ENCODE results near the gene CACNB1.
A peak's percentile ranks its signal among the peaks of the same experiment; 100 is the strongest.
"Not testable (repeated sequence)": the region's sequence is repeated elsewhere in the genome, so short reads cannot be mapped to it uniquely, and the experiment has no call there.

The CACNB1 gene

DNA sequence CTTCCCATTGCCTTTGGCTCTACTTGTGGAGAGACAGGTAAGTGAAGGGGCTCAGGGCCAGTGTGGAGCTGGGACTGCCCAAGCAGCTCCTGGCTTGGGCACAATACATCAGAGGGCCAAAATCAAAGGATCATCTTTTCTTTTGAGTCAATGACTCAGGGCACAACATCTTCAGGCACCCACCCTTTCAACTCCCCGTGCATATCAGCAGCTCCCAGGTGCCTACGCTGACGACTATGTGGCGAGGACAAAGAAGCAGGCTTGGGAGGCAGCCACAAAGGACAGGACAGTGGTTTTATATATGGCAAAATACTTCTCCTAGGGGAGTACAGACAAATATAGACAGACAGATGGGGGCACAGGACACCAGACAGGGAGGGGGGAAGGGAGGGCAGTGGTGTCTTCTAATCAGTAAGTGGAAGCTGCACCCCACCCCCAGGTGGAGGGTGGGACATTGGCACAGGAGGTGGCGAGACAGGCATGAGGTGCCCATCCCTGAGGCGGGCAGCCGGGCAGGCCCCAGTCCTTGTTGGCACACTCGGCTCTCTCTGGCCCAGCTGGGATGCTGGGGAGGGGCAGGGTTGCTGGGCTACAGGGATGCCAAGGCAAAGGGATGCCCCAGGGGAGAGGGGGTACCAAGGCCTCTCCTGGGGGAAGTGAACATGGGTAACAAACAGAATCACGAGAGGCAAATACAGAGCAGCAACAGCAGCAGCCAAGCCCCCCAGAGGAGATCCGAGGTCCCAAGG, 23.8 kb downstream of the CACNB1 start:
- no peak for DNase-seq

DNA sequence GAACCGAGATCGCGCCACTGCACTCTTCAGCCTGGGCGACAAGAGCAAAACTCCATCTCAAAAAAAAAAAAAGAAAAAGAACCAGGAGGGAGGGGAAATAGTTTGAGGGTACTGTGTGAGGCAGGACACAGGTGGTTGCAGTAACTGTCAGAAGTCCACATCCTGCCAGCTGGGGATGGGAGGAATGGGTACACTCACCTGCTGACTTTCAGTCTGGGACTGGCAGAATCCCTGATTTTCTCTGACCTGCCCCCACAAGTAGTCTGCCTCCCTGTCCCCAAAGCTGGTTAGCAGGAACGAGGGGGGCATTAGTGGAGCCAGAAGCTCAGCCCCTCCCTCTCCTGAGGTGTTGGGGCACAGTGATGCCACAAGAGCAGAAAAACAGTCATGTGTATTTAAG, 24.4 kb downstream of the CACNB1 start:
- DNase-seq: no peak

DNA sequence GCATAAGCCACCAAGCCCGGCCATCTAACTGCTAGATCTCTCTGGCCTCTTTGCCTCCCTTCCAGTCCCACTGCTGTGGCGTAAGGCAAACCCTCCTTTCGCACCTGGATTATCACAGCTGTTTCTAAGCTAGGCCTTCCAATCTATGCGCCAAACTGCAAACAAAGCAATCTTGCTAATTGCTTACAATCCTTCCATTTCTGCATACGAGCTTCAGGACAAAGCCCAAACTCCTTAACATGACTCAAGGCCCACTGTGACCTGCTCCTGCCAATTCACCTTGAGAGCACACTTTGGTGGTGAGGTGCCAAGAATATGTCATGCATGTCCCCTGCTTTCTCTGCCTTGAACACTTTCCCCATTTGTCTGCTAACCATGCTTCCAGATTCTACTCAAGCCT, 25.5 kb downstream of the CACNB1 start:
- DNase-seq: no peak

DNA sequence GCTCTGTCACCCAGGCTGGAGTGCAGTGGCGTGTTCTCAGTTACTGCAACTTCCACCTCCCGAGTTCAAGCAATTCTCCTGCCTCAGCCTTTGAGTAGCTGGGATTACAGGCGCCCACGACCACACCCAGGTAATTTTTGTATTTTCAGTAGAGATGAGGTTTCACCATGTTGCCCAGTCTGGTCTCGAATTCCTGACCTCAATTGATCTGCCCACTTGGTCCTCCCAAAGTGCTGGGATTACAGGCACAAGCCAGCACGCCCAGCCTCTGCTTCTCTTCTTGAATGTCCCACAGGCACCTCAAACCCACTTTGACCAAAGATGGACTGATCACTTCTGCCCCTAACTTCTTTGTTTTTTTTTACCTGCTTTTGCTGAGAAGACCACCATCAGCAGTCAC, 26.9 kb downstream of the CACNB1 start:
- DNase-seq: no peak

DNA sequence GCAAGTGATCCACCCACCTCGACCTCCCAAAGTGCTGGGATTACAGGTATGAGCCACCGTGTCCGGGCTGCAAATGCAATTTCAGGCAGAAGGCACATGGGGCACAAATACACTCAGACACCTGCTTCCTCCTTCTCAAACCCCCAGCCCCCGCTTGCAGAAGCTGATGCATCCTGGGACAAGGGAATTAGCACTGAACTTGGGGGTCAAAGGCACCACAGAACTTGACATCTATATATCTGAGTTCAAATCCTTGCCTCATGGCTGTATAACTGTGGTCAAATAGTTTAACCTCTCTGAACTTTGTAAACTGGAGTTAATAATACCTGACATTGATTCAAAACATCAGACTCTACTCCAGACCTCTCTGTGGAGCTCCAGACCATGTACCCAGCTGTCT, 27.4 kb downstream of the CACNB1 start:
- DNase-seq: no peak

DNA sequence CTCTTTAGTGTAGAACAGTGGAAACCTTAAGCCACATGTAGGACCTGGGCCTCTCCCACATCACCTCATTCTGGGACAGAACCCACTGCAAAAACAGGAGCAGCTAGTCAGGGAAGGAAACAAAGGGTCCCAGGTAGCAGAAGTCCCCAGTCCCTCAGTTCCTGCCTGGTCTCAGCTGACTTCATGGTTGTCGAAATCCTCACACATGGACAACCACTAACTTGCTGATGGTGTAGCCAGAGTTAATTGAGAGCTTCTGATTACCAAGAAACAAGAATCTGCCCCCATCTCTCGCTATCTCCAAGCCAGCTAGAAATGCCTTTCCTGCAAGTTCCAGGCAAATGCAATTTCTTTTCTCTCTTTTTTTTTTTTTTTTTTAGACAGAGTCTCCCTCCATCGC, 28.0 kb downstream of the CACNB1 start:
- no peak for DNase-seq

DNA sequence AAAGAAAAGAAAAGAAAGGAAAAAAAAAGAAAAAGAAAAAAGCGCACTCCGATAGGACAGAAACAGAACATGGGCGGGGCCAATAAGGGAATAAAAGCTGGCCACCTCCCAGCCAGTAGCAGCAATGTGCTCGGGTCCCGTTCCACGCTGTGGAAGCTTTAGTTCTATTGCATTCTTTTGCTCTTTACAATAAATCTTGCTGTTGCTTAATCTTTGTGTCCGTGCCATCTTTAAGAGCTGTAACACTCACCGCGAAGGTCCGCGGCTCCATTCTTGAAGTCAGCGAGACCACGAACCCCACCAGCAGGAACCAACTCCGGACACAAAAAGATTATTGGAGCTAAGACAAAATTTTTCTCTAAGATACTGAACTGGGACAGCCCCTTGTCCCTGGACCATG, 28.4 kb downstream of the CACNB1 start:
- DNase-seq: no peak

DNA sequence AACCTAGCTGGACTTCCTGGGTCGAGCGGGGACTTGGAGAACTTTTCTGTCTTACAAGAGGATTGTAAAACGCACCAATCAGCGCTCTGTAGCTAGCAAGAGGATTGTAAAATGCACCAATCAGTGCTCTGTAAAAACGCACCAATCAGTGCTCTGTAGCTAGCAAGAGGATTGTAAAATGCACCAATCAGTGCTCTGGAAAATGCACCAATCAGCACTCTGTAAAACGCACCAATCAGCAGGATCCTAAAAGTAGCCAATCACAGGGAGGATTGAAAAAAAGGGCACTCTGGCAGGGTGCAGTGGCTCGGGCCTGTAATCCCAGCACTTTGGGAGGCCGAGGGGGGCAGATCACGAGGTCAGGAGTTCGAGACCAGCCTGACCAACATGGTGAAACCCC, 29.0 kb downstream of the CACNB1 start:
- not testable (repeated sequence) for DNase-seq

DNA sequence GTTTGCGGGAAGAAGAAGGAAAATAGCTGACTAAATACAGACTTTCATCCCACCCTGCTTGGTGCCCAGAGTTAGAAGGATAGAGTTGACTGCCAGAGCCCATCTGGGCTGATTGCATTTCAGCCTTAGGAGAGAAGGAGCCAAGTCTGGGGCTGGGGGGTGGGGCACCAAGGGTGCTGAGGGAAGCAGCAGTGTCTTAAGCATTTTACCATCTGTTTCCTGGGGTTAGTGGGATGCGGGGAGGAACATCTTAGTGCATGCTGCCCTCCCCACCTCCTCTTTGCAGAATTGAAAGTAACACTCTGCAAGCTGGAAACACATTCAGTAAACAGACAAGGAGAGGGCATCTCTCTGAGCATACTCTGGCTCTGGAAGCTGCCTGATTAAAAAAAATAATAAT, 30.0 kb downstream of the CACNB1 start:
- no peak for DNase-seq

DNA sequence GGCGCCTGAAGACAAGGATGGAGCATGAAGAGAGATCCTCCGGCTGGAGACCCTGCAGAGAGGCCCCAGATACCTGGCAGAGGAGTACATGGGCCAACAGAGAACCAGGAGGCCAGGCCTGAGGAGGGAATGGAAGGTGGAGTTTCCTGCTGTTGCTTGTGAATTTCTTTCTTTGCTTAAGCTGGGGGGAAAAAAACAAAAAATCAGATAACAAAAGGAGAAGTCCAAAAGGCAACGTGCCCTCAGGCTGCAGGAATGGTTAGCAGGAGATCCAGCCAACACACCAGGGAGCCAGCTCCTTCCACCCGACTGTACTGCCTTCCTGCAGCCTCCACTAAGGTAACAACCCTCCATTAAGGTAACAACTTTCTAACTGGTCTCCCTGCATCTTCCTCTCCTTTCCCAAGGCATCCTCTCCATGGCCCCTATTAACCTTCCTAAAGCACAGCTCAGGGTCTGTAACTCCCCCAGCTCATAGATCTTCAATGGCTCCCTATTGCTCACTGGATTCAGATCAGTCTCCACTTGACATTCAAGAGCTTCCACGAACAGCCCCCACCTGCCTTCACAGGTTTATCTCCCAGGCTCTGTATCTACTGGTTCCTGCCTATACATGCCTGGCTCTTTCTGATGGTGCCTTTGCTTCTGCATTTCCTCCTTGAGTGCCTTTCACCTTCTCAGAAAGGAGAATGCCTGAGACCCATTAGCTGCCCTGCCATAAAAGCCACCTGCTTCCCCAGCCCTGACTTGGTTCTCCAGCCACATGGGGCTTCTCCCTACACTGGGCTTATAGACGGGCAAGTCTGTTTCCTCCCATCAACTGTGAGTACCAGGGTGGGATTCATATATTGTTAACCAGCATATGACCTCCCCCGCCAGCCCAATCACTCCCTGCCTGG, 30.8 kb downstream of the CACNB1 start:
- DNase-seq: no peak

DNA sequence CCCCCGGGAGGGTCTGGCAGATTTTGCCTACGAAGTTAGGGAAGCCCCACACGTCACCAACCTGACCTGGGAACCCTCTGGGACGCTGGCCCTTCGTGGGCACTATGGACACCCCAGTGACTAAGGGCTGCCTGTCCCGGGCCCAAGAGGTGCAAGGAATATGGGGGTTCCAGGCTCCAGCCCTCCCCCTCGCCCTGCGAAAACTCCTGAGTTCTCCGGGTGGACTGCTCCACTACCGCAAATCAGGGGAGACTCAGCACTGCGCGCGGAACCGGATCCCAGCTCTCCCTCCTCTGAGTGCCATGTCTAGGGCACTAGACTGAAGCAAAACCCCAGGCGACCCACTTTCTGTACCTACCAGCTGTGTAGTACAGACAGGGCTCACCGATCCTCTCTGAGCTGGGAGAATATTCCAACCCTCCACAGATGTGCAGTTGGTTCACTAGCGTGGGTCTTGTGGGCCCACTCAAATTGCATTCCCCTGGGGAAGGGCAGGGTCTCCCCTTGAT, 31.6 kb downstream of the CACNB1 start, which contains the start of gene ARL5C:
Gene ARL5C, minus strand, starts transcription at position 321 of the 509 bp plus-strand sequence. CDS start 401 bp downstream, outside the sequence.
- DNase-seq: no peak

DNA sequence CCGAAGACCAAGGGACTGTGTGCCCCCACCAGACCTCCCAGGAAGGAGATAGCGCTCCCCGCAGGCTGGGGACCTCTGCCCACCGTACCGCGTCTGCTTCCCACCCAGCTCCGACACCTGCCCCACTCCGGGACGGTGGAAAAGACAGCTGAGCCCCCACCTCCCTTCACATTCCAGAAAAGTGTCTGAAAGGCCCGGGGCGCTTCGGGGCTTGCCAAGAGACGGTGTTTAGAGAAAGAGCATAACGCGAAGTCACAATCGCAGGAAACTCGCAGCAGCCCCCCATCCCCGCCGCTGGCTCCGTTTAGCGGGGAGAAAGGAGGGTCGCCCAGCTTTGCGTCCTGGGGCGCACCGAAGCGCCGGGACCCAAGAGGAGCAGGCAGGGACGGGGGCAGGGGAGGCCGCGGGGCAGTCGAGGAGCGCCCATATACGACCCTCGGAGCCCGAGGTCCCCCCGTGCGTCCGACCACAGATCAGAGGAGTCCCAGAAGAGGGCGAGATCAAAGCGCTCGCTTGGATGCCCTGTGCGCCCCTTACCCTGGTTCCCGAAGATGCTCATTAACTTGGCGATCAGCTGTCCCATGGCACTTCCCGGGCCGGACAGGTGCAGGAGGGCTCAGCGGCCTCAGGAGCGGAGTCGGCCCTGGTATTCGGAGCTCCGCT, 32.2 kb downstream of the CACNB1 start:
- no peak for DNase-seq

DNA sequence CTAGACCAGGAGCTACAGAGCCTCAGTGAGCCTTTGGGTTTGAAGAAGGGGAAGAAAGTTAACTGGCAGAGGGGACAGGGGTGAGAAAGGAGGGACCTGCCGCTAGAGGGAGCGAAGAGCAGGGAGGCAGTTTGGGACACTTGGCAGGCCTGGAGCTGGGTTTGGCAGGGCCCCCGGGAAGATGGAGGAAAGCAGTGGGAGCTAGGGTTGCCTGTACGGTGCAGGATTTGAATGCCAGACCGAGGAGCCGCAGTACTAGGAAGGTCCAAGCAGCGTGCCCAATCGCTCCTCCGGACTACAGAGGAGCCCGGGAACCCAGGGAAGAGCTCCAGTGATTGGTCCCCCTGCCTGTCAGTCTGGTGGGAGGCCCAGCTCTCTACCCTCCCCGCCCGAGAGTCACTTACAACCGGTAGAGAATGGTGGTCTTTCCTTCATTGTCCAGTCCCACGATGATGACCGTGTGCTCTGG, 32.8 kb downstream of the CACNB1 start:
- DNase-seq: peak; percentile 88

DNA sequence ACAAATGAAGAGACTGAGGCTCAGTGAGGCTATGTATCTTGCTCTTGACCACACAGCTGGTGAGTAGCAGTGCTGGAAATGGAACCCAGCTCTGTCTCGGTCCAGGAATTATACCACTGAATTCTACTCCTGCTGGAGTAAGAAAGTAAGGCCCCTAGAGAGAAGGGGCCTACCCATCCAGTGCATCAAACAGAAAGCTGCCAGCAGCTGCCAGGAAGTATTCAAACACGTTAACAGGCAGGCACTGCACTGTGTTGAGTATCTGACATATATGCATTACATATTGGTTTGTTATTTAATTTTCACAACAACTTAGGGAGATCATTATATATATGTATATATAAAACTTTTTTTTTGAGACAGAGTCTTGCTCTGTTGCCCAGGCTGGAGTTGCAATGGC, 35.5 kb downstream of the CACNB1 start:
- DNase-seq: no peak

DNA sequence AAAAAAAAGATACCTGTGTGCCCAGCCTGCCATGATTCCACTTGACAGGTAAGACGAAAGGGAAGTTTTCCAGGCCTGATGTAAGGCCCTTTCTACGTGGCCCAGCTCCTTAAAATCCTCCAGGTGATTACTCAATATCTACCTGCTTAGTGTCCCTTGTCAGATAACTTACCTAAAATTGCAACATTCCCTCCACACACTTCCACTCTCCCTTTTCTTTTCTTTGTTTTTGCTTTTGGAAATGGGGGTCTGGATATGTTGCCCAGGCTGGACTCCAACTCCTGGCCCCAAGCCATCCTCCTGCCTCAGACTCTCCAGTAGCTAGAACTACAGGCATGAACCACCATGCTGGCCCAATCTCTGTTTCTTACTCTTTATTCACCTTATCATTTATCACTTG, 38.8 kb downstream of the CACNB1 start:
- no peak for DNase-seq

DNA sequence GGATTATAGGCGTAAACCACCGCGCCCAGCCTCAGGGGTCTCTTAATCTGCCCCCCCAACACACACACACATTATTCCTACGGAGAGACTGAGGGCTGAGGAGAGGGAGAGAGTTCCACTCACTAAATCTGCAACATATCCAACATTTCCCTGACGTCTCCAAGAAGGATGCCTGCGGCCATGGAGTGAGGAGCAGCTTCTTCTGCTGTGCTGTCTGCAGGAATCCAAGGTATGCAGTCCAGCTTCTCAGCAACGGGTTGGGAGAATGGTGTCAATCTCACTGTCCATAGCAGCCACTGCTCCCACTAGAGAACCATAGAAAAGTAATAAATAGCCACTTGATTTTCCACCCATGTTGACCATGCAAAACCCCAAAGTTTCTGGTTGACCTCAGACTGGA, 41.0 kb downstream of the CACNB1 start:
- no peak for DNase-seq

DNA sequence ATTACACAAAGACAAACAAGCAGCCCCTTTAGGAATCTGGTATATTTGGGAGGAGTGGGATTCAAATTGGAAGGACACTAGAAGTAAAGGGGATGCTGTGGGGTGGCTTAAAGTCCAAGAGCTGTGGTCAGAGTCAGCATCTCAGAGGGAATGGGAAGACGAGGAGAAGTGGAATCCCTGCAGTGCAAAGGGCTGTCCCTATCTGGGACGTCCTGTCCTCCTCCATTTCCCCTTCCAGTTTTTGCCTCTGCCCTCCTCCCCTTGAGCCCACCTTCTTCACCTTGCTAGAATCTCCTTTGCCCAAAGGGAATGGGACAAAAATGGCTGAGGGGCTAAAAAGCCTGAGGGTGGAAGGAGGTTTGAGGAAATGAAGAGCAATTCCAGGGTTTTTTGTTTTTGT, 41.8 kb downstream of the CACNB1 start:
- DNase-seq: no peak

DNA sequence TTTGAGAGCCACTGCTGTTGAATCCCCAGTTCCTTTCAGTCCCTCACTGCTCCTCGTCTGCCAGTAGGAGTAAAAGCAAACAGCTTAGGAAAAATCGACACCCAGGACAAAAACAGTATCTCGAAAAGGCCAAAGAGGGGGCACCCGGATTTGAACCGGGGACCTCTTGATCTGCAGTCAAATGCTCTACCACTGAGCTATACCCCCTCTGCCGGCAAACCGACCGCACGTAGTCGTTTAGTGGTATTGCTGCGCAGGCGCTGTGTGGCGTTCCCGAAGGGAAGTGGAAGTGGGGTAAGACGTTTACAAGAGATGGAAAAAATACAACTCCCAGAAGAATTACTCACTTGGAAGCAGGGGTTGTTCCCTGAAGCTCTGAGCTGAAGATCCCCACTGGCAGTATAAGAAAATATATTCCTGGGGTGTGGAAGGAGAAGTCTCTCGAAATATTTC, 43.8 kb downstream of the CACNB1 start:
- DNase-seq: peak; percentile 76

DNA sequence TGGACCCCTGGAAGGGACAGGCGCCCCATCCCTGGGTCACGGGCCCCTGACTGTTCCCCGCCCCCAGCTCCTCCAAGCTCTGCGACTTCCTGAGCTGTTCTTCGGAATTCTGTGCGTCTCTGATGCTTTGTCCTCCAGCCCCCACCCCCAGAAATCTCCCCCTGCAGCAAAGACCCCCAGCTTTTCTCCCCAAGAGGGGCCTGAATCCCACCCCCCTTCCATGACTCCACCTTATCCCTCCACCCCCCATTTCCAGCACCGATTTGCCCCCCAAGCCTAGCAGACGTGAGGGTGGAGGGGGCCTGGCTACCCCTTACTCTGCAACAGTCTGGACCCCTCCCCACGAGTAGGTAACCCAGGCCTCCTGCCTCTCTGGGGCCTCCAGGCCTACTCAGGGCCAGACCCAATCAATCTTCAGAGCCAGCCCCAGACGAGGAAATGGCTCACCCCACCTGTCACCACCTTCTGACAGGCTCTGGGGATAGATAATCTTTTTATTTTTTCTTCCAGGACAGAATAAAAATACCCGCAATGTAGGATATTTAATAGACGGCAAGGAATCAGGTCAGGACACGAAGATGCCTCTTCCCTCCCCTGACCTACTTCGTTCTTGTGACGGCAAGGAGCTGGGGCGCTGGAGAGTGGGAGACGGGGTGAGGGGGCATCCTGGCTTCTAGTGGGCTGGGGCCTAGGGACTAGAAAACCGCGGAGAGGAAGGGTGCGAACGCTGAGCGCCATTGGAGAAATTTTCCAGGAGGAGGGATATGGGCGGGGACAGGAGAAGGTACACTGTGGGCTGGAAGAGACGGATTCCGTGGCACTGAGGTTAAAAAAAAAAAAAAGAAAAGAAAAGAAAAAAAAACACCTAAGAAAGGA, 45.3 kb downstream of the CACNB1 start:
- DNase-seq: no peak

DNA sequence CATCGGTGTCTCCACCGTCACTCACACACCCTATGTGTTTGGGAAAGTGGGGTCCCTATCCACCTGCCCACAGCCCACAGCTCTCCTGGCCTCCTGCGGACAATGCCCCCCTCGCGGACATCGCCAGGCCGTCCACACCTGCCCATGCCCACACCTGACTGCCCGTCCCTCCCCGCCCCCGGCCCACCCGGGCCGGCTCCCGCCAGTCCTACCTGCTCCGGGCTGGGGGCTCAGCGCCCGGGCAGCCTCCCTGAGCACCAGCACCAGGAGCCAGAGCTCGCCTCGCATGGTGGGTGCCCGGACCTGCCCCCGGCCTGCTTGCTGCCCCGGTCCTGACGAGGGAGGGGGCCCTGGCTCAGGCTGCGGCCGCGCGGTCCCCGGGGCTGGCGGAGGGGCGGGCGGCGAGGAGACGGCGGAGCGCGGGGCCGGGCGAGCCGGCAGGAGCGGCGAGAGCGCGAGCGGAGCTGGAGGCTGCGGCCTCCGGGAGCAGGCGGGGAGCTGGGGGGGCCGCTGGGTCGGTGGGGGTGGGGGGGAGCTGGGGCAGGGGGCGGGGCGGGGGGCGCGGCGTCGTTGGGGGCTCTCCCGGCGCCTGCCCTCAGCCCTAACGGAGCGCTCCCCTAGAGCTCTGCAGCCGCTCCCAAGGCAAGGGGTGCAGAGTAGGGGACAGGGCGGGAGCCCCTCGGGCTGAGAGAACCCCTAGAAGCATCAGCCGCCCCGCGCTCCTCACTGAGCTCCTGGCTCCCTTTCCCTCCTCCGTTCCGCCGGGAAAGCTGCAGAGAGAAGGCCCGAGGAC, 46.1 kb downstream of the CACNB1 start, which contains the start of gene PLXDC1:
Gene PLXDC1, minus strand, starts transcription at position 488 of the 793 bp plus-strand sequence. Its CDS starts 200 bp downstream, at position 288.
- no peak for DNase-seq

DNA sequence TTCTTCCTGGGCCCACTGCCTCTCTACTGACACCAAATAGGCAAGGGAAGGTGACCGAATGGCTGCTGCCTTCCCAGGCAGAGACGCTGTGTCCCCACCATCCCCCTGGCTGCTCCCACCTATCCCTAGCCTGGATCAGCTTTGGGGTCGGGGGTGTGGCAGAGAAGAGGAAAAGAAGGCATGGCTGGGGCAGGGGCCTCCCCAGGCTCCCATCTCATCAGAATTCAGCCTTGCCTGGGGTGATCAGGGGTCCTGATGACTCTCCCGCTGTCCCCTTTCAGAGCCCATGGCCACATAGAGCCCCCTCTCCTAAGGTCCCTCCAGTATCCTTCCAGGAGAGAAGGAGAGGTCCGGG, 46.7 kb downstream of the CACNB1 start:
- no peak for DNase-seq

Data from amniotic stem cell (primary cell).